IMR-90 (cell line): Measurements from ENCODE around the gene CYP21A2. TPM values are rescaled to one million over a fixed set of nuclear protein-coding genes. Genes with fewer than 3 reads are reported as not detected.
"Not testable (repeated sequence)": the region's sequence is repeated elsewhere in the genome, so short reads cannot be mapped to it uniquely, and the experiment has no call there.

Experiments used
- ATAC-seq: fragments of 200-7000 bp; cut with Tn5 transposase; 2 replicates; pipeline ENCODE4 v1.9.1; 2020; ENCODE audit warnings: low read depth, mild to moderate bottlenecking, moderate library complexity
- BruUV-seq: library from RNA; stranded (reverse); fragments of 400-500 nt; replicated peaks from 2 replicates; lab custom pipeline; 2021; lab: Mats Ljungman, UMichigan
- CTCF ChIA-PET: fragments of 300-600 bp; formaldehyde crosslinking; extraction: SDS; loops from one replicate; lab custom pipeline; 2021; ENCODE audit warnings: antibody characterized with exemption; lab: Yijun Ruan, JAX
- POLR2A ChIA-PET: fragments of 300-600 bp; sonication (Branson Sonifier 250); formaldehyde crosslinking; loops from one replicate; lab custom pipeline; 2022; ENCODE audit warnings: antibody characterized with exemption; ENCODE audit not compliant: unreplicated experiment; lab: Charles Lee
- DNase-seq: peaks from one replicate; pipeline ENCODE4 v3.0.0; 2013
- H2AFZ ChIP-seq: replicated peaks from 2 replicates; pipeline ENCODE3; 2013; ENCODE audit warnings: low read length, mild to moderate bottlenecking; ENCODE audit not compliant: poor library complexity
- H2AK5ac ChIP-seq: 2 replicates; pipeline ENCODE4 v1.6.1; 2013; ENCODE audit warnings: low read depth, low read length, inconsistent platforms
- H2AK9ac ChIP-seq: replicated peaks from 2 replicates; pipeline ENCODE3; 2013; ENCODE audit warnings: mild to moderate bottlenecking, low read depth, low read length, moderate library complexity; ENCODE audit not compliant: poor library complexity
- H2BK120ac ChIP-seq: 2 replicates; pipeline ENCODE4 v1.6.1; 2013; ENCODE audit warnings: low read depth, low read length, inconsistent platforms
- H2BK15ac ChIP-seq: 3 replicates; pipeline ENCODE4 v1.6.1; 2013; ENCODE audit warnings: low read depth, low read length, inconsistent platforms
- H2BK20ac ChIP-seq: 2 replicates; pipeline ENCODE4 v1.6.1; 2013; ENCODE audit warnings: low read depth, mild to moderate bottlenecking, inconsistent platforms, low read length, moderate library complexity
- H2BK5ac ChIP-seq: 2 replicates; pipeline ENCODE4 v1.6.1; 2013; ENCODE audit warnings: mild to moderate bottlenecking, low read depth, low read length, inconsistent platforms; ENCODE audit not compliant: poor library complexity, severe bottlenecking
- H3K14ac ChIP-seq: replicated peaks from 2 replicates; pipeline ENCODE4 v1.6.1; 2013; ENCODE audit warnings: low read depth, low read length, inconsistent platforms
- H3K18ac ChIP-seq: 2 replicates; pipeline ENCODE4 v1.6.1; 2013; ENCODE audit warnings: low read depth, low read length, control low read depth
- H3K23ac ChIP-seq: 2 replicates; pipeline ENCODE4 v1.6.1; 2013; ENCODE audit warnings: low read depth, low read length, inconsistent platforms
- H3K27ac ChIP-seq: 2 replicates; pipeline ENCODE4 v1.5.1; 2013; ENCODE audit warnings: mild to moderate bottlenecking, control low read depth, low read length; ENCODE audit not compliant: insufficient read depth
- H3K27me3 ChIP-seq: 2 replicates; pipeline ENCODE4 v1.6.1; 2013; ENCODE audit warnings: low read length; ENCODE audit not compliant: control insufficient read depth, insufficient read depth
- H3K36me3 ChIP-seq: 2 replicates; pipeline ENCODE4 v1.6.1; 2013; ENCODE audit warnings: low read length, mixed read lengths; ENCODE audit not compliant: control insufficient read depth, insufficient read depth
- H3K4ac ChIP-seq: 2 replicates; pipeline ENCODE4 v1.6.1; 2013; ENCODE audit warnings: low read depth, low read length, inconsistent platforms
- H3K4me1 ChIP-seq: 2 replicates; pipeline ENCODE4 v1.6.1; 2013; ENCODE audit warnings: low read length, mixed read lengths; ENCODE audit not compliant: control insufficient read depth, insufficient read depth
- H3K4me2 ChIP-seq: 2 replicates; pipeline ENCODE4 v1.6.1; 2013; ENCODE audit warnings: low read depth, mild to moderate bottlenecking, control low read depth, low read length, moderate library complexity
- H3K4me3 ChIP-seq: 2 replicates; pipeline ENCODE4 v1.5.1; 2013; ENCODE audit warnings: low read depth, mild to moderate bottlenecking, control low read depth, low read length, moderate library complexity; ENCODE audit not compliant: insufficient read depth
- H3K56ac ChIP-seq: 2 replicates; pipeline ENCODE4 v1.6.1; 2013; ENCODE audit warnings: low read length, inconsistent platforms; ENCODE audit not compliant: insufficient read depth; ENCODE audit errors: extremely low read depth
- H3K79me1 ChIP-seq, 2 experiments: 2 replicates each; pipeline ENCODE4 v1.6.1; 2013; ENCODE audit warnings: low read length in 2 of 2, inconsistent platforms in 1 of 2, low read depth in 1 of 2
- H3K9ac ChIP-seq: 2 replicates; pipeline ENCODE4 v1.6.1; 2013; ENCODE audit warnings: low read depth, low read length, control low read depth
- H3K9me1 ChIP-seq: 2 replicates; pipeline ENCODE4 v1.6.1; 2013; ENCODE audit warnings: low read length, inconsistent platforms; ENCODE audit not compliant: insufficient read depth
- H3K9me3 ChIP-seq: 2 replicates; pipeline ENCODE4 v1.6.1; 2013; ENCODE audit warnings: low read length; ENCODE audit not compliant: control insufficient read depth, insufficient read depth
- H4K20me1 ChIP-seq: 2 replicates; pipeline ENCODE4 v1.6.1; 2013; ENCODE audit warnings: low read length, inconsistent platforms; ENCODE audit not compliant: insufficient read depth
- H4K5ac ChIP-seq: 2 replicates; pipeline ENCODE4 v1.6.1; 2013; ENCODE audit warnings: mild to moderate bottlenecking, low read depth, low read length, control low read depth
- H4K8ac ChIP-seq, 2 experiments: 2 replicates each; pipeline ENCODE4 v1.6.1; 2013; ENCODE audit warnings: low read depth in 2 of 2, low read length in 2 of 2, control low read depth in 1 of 2, inconsistent platforms in 1 of 2
- H4K91ac ChIP-seq: 2 replicates; pipeline ENCODE4 v1.6.1; 2013; ENCODE audit warnings: low read depth, low read length, inconsistent platforms; ENCODE audit not compliant: insufficient read depth
- WGBS, 2 experiments: methylation state at CpG; one replicate each; pipeline versions ENCODE4 v1.1.5 to v1.1.7; 2013; ENCODE audit warnings: missing lambda C conversion rate in 2 of 2; ENCODE audit not compliant: insufficient read length in 1 of 2; ENCODE audit errors: extremely low coverage in 2 of 2; 5-methylcytosine and 5-hydroxymethylcytosine counted together
- dilution Hi-C: fragments of 300-500 bp; cut with HindIII; formaldehyde crosslinking; loops from one replicate; pipeline ENCODE4 v1.14.3; 2018; ENCODE audit warnings: low sequenced_read_pairs; ENCODE audit not compliant: unreplicated experiment
- in situ Hi-C: fragments of 300-500 bp; cut with MboI; formaldehyde crosslinking; loops from 3 replicates; pipeline ENCODE4 v1.14.3; 2019; ENCODE audit warnings: low sequenced_read_pairs, inconsistent platforms, mixed read lengths
- intact Hi-C: fragments of 100-400 bp; cut with micrococcal nuclease; formaldehyde crosslinking; loops from 2 replicates; pipeline ENCODE4 v1.10.0; 2022
- polyA plus RNA-seq, 3 experiments: library from polyadenylated mRNA; depleted of rRNA; stranded (reverse); fragments of >200 nt; gene quantifications; 2 replicates each; pipeline ENCODE4 v1.2.3, GENCODE V29; 2012; ENCODE audit warnings: low replicate concordance in 1 of 3
- total RNA-seq: library from RNA; depleted of rRNA; stranded (reverse); fragments of >200 nt; gene quantifications from 2 replicates; pipeline ENCODE4 v1.2.3, GENCODE V29; 2012

The CYP21A2 gene
- total and polyA plus RNA-seq, 2 of the 4 experiments (the other 2 are of a cell fraction), result 0.03 TPM; not detected in 1

GRCh38 chr6:31994421-31994820 is 43.8 kb upstream of the CYP21A2 start:
- in situ Hi-C loops, H3K36me3 ChIP-seq, H3K27me3 ChIP-seq, H4K20me1 ChIP-seq, H2AK9ac ChIP-seq, H2BK5ac ChIP-seq, H4K91ac ChIP-seq, H3K79me1 ChIP-seq, DNase-seq, intact Hi-C loops, H2AFZ ChIP-seq, H3K27ac ChIP-seq, H3K14ac ChIP-seq, H2BK120ac ChIP-seq, H3K4ac ChIP-seq, ATAC-seq, CTCF ChIA-PET, H4K8ac ChIP-seq, H3K4me3 ChIP-seq, H3K4me2 ChIP-seq, H3K9me3 ChIP-seq, H3K4me1 ChIP-seq, BruUV-seq, dilution Hi-C loops, H3K9ac ChIP-seq, H4K5ac ChIP-seq, H2BK15ac ChIP-seq, H3K23ac ChIP-seq, H3K9me1 ChIP-seq, H3K18ac ChIP-seq, H2AK5ac ChIP-seq, H3K56ac ChIP-seq, H2BK20ac ChIP-seq, POLR2A ChIA-PET: not testable (repeated sequence)
- WGBS, 2 experiments, result no CpG with 5 or more reads among the region's 14 CpGs

- H3K23ac ChIP-seq, H3K56ac ChIP-seq, POLR2A ChIA-PET, H3K18ac ChIP-seq, H3K4me2 ChIP-seq, H3K36me3 ChIP-seq, H3K79me1 ChIP-seq, DNase-seq, H4K91ac ChIP-seq, H2BK15ac ChIP-seq, H2BK120ac ChIP-seq, H3K4ac ChIP-seq, H3K9me3 ChIP-seq, CTCF ChIA-PET, BruUV-seq, H2BK5ac ChIP-seq, H2AK5ac ChIP-seq, H3K14ac ChIP-seq, ATAC-seq, H2AK9ac ChIP-seq, H3K9ac ChIP-seq, dilution Hi-C loops, H2AFZ ChIP-seq, intact Hi-C loops, H3K27me3 ChIP-seq, H2BK20ac ChIP-seq, H3K4me1 ChIP-seq, H4K8ac ChIP-seq, H4K5ac ChIP-seq, H3K4me3 ChIP-seq, H4K20me1 ChIP-seq, in situ Hi-C loops, H3K27ac ChIP-seq, H3K9me1 ChIP-seq: not testable (repeated sequence)
- 100% methylated on average over 2 of the region's 6 CpGs; no CpG with 5 or more reads in 1 of the 2 experiments for WGBS, 2 experiments
These were observed 41.8 kb upstream of the CYP21A2 start for GRCh38 chr6:31996385-31996784.
